Vagina (tissue), 2 donors: Measurements from ENCODE around the gene SLC66A2. TPM values are rescaled to one million over a fixed set of nuclear protein-coding genes. Genes with fewer than 3 reads are reported as not detected.

ENCODE experiments used
- DNase-seq, 2 donors: peaks; one replicate each; pipeline ENCODE4 v3.0.0-alpha.2; 2017; ENCODE audit errors: extremely low spot score in 2 of 2
- H3K27ac ChIP-seq: fragments of 200-600 bp; sonication (generic); one replicate; pipeline ENCODE4 v1.5.1; 2019
- H3K27me3 ChIP-seq: fragments of 200-600 bp; sonication (generic); one replicate; pipeline ENCODE4 v1.5.1; 2019
- H3K36me3 ChIP-seq, 2 donors: fragments of 200-600 bp; sonication (generic); one replicate each; pipeline ENCODE4 v1.5.1; 2017 to 2019
- H3K4me1 ChIP-seq: fragments of 200-600 bp; sonication (generic); one replicate; pipeline ENCODE4 v1.5.1; 2019
- H3K4me3 ChIP-seq, 2 donors: fragments of 200-600 bp; sonication (generic); 1 replicate in 1 of 2; 2 replicates in 1 of 2; pipeline ENCODE4 v1.5.1; 2016 to 2019
- H3K9me3 ChIP-seq: fragments of 200-600 bp; sonication (generic); one replicate; pipeline ENCODE4 v1.5.1; 2019
- POLR2A ChIP-seq, 2 donors: fragments of 450-650 bp; IDR thresholded peaks; one replicate each; pipeline ENCODE4 v1.6.1; 2017; ENCODE audit warnings: antibody characterized with exemption in 2 of 2, mild to moderate bottlenecking in 2 of 2, moderate library complexity in 2 of 2
- POLR2AphosphoS5 ChIP-seq, 2 donors: sonication (generic); formaldehyde crosslinking; IDR thresholded peaks; one replicate each; pipeline ENCODE4 v1.9.0; 2017; ENCODE audit warnings: antibody characterized with exemption in 2 of 2, mild to moderate bottlenecking in 2 of 2, low read depth in 1 of 2; ENCODE audit not compliant: insufficient read depth in 1 of 2
- intact Hi-C: fragments of 100-400 bp; cut with DNase I; formaldehyde crosslinking; loops from one replicate; pipeline ENCODE4 v1.15.1; 2023
- total RNA-seq: library from RNA; depleted of rRNA; stranded (reverse); fragments of >200 nt; gene quantifications from one replicate; pipeline ENCODE4 v1.2.3, GENCODE V29; 2016
- TF ChIP-seq, protein P1 (sequence below), 3 experiments: fragments of 450-650 bp in 2 of 3; fragments of 200-600 bp in 1 of 3; sonication (generic) in 1 of 3; IDR thresholded peaks; one replicate each; pipeline ENCODE4 v1.5.1; 2017 to 2019; ENCODE audit warnings: antibody characterized with exemption in 3 of 3, mild to moderate bottlenecking in 2 of 3, moderate library complexity in 2 of 3

SLC66A2 gene
- total RNA-seq, 1 donor from 2014 or later: 32.2 TPM

DNA sequence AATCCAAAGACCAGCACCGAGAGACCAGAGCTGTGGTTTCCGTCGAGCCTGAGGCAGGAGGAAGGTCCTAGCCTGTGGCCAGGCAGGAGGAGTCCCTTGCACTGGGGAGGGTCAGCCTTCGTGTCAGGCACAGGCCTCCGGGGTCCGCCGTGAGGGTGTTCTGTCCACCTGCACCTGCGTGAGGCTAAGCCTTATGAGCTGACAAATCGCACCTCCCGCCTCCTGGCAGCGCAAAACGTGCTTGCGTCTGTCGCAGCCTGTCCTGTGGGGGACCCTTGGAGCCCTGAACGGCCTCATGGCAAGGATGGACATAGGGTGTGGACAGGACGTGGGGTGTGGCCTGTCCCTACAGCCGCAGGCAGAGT is 80.4 kb downstream of the SLC66A2 start:
- Histone ChIP-seq H3K4me3 (no peak overlapping the region), H3K9me3 (no peaks in the 10 kb centered on the region), H3K27me3 (no peaks in the 10 kb centered on the region), H3K27ac (no peak overlapping the region), H3K4me1 (no peaks in the 10 kb centered on the region), H3K36me3 (no peaks in the 10 kb centered on the region)
- TF ChIP-seq POLR2AphosphoS5 (IDR thresholded peaks at IDR 0.05; ENCODE audit: insufficient read depth in 1 of 2, low read depth in 1 of 2) (no peak), POLR2A (IDR thresholded peaks at IDR 0.05) (no peak)
- TF ChIP-seq, protein P1, sequence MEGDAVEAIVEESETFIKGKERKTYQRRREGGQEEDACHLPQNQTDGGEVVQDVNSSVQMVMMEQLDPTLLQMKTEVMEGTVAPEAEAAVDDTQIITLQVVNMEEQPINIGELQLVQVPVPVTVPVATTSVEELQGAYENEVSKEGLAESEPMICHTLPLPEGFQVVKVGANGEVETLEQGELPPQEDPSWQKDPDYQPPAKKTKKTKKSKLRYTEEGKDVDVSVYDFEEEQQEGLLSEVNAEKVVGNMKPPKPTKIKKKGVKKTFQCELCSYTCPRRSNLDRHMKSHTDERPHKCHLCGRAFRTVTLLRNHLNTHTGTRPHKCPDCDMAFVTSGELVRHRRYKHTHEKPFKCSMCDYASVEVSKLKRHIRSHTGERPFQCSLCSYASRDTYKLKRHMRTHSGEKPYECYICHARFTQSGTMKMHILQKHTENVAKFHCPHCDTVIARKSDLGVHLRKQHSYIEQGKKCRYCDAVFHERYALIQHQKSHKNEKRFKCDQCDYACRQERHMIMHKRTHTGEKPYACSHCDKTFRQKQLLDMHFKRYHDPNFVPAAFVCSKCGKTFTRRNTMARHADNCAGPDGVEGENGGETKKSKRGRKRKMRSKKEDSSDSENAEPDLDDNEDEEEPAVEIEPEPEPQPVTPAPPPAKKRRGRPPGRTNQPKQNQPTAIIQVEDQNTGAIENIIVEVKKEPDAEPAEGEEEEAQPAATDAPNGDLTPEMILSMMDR (IDR thresholded peaks at IDR 0.05): no peak
- DNase-seq: peak in 1 of 2 donors; percentile 77
- intact Hi-C loops: no loop called here

DNA sequence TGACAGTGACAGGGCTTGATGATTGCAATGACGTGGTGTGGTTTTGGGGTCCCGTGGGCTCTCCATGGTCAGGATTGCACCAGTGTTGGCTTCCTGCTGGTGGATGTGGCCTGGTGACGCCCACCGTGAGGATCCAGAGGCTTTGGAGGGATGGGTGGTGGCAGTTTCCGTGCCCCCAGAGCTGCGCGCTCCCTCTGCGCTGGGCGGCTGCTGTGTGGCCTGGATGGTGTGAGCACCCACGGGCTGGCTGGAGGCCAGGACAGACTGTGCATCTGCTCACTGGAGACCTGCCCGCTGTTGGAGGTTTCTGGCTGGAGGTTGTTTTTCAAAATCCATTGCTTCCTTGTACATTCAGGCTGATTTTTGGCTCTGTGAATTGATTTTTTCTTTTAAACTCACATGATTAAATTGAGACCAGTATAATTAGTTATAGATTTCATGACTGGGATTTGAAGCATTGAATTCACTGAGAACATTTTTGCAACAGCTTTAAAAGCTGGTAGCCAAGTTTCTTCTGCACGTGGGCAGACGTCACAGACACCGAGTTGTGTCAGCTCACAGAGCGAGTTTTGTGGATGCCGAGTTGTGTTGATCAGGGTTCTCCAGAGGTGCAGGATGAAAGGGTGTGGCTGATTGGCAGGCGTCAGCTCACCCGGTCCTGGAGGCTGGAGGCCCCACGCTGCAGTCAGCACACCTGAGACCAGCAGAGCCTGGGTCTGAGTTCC is 81.0 kb downstream of the SLC66A2 start:
- DNase-seq: peak in 1 of 2 donors; percentile 69
- no peak for TF ChIP-seq POLR2A (IDR thresholded peaks at IDR 0.05)
- no peak for TF ChIP-seq POLR2AphosphoS5 (IDR thresholded peaks at IDR 0.05; ENCODE audit: insufficient read depth in 1 of 2, low read depth in 1 of 2)
- TF ChIP-seq, protein P1 (IDR thresholded peaks at IDR 0.05): no peak
- H3K27ac ChIP-seq: no peak overlapping the region

GRCh38 chr18:79869591-79870300 is 81.7 kb downstream of the SLC66A2 start:
- H3K4me3 ChIP-seq: no peak overlapping the region
- intact Hi-C loops: no loop called here
- no peak for TF ChIP-seq POLR2AphosphoS5 (IDR thresholded peaks at IDR 0.05; ENCODE audit: insufficient read depth in 1 of 2, low read depth in 1 of 2)
- H3K27me3 ChIP-seq: no peaks in the 10 kb centered on the region
- H3K27ac ChIP-seq: no peak overlapping the region
- H3K4me1 ChIP-seq: no peaks in the 10 kb centered on the region
- no peaks in the 10 kb centered on the region for H3K9me3 ChIP-seq
- H3K36me3 ChIP-seq: no peaks in the 10 kb centered on the region
- no peak for DNase-seq

More for the DNA sequence above, 81.0 kb downstream of the SLC66A2 start:
- intact Hi-C loops: no loop called here
- Histone ChIP-seq H3K4me3 (no peak overlapping the region), H3K36me3 (no peaks in the 10 kb centered on the region), H3K4me1 (no peaks in the 10 kb centered on the region), H3K27me3 (no peaks in the 10 kb centered on the region), H3K9me3 (no peaks in the 10 kb centered on the region)

- intact Hi-C loops: no loop called here
- no peak for TF ChIP-seq POLR2A (IDR thresholded peaks at IDR 0.05)
- no peaks in the 10 kb centered on the region for H3K36me3 ChIP-seq
- H3K27ac ChIP-seq: no peak overlapping the region
- no peaks in the 10 kb centered on the region for H3K27me3 ChIP-seq
- H3K4me3 ChIP-seq: no peak overlapping the region
- no peak for DNase-seq
- H3K4me1 ChIP-seq: no peaks in the 10 kb centered on the region
- H3K9me3 ChIP-seq: no peaks in the 10 kb centered on the region
Measured at GRCh38 chr18:79868811-79869541, 82.5 kb downstream of the SLC66A2 start.

DNA sequence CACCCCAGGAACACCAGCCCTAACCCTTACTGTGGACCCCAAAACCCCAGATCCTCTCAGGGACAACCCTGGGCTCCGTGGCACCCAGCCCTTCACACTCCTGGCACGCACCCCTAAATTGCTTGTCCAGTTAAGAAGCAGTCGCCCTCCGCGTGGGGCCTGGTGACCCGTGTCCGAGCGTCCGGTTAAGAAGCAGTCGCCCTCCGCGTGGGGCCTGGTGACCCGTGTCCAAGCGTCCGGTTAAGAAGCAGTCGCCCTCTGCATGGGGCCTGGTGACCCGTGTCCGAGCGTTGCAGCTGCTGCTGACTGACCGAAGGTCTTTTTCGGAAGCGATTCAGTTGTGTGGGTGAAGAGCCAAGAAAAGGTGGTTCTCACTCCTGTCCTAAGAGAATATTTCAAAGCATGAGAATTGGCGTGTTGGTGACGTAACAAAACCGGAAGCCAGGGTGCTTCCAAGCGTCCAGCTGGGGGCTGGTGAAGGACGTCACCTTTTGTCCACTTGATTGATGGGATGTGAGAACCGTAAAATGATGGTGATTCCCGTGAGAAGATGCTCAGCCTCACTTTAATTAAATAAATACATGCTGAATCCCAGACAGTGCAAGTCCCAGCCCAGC is 83.2 kb downstream of the SLC66A2 start:
- TF ChIP-seq POLR2AphosphoS5 (IDR thresholded peaks at IDR 0.05; ENCODE audit: insufficient read depth in 1 of 2, low read depth in 1 of 2): no peak
- no peak for TF ChIP-seq POLR2A (IDR thresholded peaks at IDR 0.05)
- TF ChIP-seq, protein P1 (IDR thresholded peaks at IDR 0.05): no peak
- intact Hi-C loops: no loop called here
- Histone ChIP-seq H3K4me1 (no peaks in the 10 kb centered on the region), H3K9me3 (no peaks in the 10 kb centered on the region), H3K36me3 (no peaks in the 10 kb centered on the region), H3K4me3 (no peak overlapping the region), H3K27me3 (no peaks in the 10 kb centered on the region), H3K27ac (no peak overlapping the region)
- no peak for DNase-seq
